HG02973 (cell line): ENCODE measurements around the gene VASP.
A peak's percentile ranks its signal among the peaks of the same experiment; 100 is the strongest.

Experiments used
- ATAC-seq: cut with Tn5 transposase; IDR thresholded peaks from one replicate; pipeline ENCODE4 v1.9.1; 2021; ENCODE audit warnings: moderate library complexity; ENCODE audit not compliant: unreplicated experiment

The VASP gene

DNA sequence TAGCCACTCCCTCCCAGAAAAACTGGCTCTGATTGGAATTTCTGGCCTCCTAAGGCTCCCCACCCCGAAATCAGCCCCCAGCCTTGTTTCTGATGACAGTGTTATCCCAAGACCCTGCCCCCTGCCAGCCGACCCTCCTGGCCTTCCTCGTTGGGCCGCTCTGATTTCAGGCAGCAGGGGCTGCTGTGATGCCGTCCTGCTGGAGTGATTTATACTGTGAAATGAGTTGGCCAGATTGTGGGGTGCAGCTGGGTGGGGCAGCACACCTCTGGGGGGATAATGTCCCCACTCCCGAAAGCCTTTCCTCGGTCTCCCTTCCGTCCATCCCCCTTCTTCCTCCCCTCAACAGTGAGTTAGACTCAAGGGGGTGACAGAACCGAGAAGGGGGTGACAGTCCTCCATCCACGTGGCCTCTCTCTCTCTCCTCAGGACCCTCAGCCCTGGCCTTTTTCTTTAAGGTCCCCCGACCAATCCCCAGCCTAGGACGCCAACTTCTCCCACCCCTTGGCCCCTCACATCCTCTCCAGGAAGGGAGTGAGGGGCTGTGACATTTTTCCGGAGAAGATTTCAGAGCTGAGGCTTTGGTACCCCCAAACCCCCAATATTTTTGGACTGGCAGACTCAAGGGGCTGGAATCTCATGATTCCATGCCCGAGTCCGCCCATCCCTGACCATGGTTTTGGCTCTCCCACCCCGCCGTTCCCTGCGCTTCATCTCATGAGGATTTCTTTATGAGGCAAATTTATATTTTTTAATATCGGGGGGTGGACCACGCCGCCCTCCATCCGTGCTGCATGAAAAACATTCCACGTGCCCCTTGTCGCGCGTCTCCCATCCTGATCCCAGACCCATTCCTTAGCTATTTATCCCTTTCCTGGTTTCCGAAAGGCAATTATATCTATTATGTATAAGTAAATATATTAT lies 33.3 kb upstream of the VASP start:
- no peak for ATAC-seq

DNA sequence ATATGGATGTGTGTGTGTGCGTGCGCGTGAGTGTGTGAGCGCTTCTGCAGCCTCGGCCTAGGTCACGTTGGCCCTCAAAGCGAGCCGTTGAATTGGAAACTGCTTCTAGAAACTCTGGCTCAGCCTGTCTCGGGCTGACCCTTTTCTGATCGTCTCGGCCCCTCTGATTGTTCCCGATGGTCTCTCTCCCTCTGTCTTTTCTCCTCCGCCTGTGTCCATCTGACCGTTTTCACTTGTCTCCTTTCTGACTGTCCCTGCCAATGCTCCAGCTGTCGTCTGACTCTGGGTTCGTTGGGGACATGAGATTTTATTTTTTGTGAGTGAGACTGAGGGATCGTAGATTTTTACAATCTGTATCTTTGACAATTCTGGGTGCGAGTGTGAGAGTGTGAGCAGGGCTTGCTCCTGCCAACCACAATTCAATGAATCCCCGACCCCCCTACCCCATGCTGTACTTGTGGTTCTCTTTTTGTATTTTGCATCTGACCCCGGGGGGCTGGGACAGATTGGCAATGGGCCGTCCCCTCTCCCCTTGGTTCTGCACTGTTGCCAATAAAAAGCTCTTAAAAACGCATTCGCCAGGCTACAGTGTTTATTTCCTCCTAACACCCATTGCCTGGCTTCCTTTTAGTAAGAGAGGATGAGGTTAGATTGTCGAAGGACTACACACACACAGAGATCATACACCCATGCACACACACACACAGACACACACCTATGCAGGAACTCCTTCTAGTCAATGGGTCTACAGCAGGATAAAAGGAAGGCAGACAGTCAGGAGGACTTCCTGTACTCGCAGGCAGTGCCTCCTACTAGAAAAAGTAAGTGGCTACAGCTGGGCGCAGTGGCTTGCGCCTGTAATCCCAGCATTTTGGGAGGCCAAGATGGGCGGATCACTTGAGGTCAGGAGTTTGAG lies 32.4 kb upstream of the VASP start:
- no peak for ATAC-seq

DNA sequence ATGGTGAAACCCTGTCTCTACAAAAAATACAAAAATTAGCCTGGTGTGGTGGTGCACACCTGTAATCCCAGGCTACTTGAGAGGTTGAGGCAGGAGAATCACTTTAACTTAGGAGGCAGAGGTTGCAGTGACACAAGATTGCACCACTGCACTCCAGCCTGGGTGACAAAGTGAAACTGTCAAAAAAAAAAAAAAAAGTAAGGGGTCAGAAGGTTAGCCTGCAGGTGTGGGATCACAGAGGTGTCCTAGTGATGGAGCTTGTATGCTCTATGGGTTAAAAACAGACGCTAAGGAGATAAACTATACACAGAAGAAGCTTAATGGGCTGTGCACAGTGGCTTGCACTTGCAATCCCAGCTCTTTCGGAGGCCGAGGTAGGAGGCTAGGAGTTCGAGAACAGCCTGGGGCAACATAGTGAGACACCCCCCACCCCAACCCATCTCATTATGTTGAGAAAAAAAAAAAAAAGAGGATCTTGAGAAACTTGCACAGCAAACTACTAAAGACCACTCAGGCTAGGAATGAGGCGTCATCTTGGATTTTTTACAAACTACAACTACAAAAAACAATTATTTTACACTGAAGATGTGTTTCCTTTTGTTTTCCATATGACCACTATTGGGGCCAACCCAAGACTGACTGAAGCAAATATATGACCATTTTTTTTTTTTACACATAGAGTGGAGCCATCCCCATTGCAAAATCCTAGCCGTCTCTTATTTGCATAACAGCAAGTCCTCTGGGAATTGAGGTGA lies 31.6 kb upstream of the VASP start:
- ATAC-seq = no peak

DNA sequence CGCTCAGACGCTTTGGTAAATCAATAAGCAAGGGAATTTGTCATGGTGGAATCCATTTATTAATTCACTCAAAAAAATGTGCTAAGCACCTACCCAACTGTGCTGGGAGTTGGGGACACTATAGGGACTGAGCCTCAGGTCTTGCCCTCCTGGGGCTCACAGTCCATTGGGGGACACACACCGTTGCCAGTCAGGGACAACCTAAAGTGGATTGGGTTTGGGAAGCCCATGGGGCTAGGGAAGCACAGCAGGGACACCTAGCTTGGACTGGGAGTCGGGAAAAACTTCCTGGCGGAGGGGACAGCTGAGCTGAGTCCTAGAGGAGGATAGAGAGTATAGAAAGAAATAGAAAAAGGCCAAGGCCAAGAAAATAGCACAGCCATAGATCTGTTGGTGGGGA lies 31.0 kb upstream of the VASP start:
- no peak for ATAC-seq

DNA sequence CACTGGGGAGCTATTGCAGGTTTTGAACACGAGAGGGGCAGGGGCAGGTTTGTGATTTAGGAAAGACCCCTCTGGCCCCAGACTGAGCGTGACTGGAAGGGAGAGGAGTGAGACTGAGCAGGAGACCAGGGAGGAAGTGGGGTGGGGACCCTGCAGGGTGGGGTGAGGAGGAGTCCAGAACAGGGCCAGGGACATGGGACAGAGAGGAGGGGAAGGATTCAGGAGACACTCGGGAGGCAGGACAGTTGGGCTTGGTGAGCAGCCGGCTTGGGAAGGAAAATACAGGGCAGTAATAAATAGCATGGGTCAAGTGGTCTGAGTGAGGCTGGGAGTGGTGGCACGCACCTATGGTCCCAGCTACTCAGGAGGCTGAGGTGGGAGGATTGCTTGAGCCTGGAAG lies 30.1 kb upstream of the VASP start:
- no peak for ATAC-seq

DNA sequence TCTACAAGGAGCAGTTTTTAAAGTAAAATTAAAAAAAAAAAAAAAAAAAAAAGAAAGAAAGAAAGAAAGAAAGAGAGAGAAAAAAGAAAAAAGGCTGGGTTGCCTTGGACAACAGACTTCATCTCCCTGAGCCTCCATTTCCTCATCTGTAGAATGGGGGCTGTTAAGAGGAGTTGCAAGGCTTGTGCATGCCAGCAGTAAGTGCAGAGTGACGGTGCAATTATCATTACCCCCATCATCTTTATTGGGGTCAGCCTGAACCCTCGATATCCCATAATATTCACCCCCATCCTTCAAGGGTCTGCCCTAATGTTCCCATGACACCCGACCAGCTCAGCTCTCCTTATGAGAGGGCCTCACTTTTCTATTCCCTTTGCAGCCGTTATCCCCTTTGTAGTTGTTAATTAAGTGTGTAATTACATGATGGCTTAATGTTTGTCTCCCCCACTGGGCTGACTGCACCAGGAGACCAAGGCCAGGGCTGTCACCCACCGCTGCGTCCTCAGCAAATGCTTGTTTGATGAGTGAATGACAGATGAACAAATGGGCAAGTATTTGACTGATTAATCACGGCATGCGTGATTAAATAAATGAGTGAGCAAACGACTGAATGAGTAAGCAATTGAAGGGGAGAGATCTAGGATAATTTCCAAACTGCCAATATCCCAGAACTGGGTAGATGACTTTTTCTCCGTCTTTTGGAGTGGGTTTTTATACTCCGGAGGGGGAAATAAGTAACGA lies 29.4 kb upstream of the VASP start:
- no peak for ATAC-seq

DNA sequence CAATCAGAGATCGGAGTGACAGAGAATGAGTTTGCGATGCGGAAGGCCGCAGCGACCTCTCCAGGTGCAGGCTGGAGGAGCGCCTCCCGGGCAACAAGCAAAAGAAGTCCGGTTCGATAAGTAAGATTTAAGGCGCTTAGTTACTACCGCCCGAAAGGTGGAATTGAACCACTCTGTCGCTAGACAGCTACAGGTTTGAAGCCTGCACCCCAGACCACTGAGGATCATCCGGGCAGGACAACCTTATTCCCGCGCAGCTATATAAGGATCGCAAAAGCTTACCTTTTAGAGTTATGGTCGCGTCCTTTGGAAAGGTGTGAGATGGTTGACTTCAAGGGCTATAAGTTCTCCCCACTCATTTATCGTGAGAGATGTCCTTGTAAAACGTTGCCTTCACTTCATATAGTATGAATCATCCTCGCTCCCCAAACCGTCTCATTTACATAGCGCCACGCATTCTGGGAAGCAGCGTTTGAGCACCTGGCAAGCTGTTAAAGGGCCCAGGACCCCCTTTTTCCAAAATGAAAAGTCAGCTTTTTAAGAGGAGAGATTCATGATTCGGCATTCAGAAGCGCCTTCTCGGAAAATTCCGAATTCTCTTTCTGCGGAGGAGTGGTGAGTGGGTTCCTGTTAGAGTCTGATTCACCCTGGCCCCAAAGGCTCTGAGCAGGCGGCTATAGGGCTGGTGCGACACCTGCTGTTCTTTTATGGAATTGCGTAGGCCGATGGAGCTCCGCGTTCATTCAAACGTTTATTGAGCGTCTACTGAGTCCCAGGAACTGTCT lies 28.6 kb upstream of the VASP start:
- peak; percentile 64 for ATAC-seq

DNA sequence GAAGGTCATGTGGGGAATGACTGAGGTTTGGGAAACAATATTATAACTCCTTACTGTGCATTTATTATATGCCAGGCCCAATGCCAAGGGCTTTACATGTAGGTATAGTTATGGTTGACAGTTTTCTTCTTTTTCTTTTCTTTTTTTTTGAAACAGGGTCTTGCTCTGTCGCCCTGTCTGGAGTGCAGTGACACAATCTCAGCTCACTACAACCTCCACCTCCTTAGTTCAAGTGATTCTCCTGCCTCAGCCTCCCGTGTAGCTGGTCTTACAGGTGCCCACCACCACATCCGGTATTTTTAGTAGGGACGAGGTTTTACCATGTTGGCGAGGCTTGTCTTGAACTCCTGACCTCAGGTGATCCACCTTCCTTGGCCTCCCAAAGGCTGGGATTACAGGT lies 24.2 kb upstream of the VASP start:
- ATAC-seq = no peak

DNA sequence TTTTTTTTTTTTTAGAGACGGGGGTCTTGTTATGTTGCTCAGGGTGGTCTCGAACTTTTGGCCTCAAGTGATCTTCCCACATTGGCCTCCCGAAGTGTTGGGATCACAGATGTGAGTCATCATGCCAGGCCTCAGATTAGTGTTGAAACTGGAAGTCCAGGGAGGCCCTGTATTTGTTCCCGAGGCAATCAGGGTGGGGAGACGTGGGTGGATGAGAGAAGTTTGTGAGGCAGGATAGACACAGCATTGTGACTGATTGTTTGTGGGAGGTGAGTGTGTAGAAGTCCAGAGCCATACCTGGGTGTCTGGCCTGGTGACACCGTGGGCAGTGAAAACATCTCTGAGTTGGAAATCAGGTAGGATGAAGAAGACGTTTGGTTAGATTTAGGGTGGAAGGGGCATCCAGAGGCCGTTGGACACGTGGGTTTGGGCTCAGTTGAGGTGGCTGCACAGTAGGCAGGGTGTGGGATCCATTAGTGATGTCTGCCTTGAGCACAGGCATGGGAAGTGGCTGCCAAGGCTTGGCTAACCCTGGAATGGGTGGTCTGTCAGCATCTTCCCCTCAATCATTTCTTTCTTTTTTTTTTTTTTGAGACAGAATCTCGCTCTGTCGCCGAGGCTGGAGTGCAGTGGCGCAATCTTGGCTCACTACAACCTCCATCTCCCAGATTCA lies 22.9 kb upstream of the VASP start:
- no peak for ATAC-seq

DNA sequence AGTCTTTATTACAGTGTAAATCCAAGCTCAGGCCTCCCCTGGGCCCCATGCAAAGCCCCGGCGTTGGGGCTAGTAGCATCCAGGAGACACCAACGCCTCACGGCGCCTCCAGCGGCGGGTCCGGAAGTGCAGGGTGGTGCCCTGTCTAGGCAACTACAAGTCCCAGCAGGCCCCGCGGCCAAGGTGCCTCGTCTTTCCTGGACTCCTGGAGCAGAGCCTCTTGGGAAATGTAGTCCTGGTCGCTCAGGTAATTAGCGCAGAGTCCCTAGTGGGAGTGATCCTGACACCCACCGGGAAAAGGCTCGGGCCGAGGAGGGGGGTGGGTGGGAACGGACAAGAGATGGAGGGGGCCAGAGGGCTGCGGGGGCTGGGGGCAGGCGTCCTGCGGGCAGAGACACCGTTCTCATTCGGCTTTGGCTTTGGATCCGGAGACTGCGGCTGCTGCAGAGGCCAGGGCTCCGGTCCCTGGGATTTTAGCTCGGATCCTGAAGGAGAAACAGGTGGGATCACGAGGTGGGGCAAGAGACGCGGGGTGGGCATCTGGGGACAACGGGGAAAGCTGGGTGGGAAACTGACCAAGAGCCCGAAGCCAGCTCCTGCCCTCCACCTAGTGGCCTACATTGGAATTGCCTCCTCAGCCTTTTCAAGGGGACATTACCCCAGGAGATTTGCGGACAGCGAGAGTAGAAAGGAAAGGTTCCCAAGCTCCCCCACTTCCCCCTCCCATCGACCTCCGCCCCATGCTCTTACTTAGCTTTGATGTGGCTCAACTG lies 21.8 kb upstream of the VASP start:
- ATAC-seq = peak; percentile 82

DNA sequence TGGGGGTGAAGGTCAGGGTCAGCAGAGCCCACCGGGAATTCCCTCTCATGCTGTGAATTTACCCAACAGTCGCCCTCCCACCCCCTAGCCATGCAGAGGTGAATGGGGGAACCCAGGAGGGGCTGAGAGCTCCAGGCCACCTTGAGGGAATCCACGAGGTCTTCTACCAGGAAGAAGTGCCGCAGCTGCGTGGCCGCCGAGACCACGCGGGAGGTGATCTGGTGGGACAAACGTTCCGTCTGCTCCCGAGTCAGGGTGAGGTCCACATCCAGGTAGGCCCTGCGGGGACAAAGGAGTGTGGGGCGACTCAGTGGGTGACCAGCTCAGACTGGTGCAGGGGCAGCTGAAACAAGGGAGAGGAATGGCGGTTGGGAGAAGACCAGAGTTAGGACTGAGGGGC lies 18.6 kb upstream of the VASP start:
- ATAC-seq = no peak

DNA sequence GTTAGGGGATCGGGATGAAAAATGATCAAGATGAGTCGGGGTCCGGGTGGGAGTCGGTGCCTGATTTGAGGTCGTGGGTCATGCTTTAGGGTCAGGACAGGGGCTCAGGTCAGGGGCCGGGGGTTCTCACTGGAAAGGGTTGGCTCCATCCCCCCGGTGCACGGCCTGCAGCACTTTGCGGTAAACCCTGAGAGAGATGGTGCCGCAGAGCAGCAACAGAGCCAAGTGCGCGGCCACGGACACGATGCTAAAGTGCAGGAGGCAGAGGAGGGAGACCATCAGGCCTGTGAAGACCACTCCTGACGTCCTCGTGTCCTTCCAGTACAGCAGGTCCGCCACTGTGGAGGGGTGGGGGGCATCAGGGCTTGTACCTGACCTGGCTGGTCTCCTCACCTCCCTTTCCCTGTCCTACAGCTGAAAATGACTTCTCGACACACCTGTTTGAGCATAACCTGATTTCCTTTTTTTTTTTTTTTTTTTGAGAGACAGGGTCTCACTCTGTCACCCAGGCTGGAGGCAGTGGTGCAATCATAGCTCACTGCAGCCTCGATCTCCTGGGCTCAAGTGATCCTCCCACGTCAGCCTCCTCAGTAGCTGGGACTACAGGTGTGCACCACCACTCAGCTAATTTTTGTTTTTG lies 17.9 kb upstream of the VASP start:
- no peak for ATAC-seq

DNA sequence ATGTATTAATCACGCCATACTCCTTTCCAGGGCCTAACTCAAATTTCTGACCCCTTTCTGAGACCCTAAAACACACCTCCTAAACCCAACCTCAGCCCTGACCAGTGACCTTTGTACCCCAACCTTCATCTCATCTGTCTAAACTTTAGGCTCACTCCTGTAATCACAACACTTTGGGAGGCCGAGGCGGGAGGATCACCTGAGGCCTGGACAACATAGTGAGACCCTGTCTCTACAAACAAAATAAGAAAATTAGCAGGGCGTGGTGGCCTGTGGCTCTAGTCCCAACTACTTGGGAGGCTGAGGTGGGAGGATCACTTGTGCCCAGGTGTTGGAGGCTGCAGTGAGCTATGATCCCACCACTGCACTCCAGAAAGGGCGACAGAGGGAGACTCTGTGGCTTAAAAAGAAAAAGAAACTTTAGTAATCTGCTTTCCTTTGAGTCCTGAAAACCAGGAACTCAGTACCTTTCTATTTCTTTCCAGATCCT lies 15.1 kb upstream of the VASP start:
- no peak for ATAC-seq

DNA sequence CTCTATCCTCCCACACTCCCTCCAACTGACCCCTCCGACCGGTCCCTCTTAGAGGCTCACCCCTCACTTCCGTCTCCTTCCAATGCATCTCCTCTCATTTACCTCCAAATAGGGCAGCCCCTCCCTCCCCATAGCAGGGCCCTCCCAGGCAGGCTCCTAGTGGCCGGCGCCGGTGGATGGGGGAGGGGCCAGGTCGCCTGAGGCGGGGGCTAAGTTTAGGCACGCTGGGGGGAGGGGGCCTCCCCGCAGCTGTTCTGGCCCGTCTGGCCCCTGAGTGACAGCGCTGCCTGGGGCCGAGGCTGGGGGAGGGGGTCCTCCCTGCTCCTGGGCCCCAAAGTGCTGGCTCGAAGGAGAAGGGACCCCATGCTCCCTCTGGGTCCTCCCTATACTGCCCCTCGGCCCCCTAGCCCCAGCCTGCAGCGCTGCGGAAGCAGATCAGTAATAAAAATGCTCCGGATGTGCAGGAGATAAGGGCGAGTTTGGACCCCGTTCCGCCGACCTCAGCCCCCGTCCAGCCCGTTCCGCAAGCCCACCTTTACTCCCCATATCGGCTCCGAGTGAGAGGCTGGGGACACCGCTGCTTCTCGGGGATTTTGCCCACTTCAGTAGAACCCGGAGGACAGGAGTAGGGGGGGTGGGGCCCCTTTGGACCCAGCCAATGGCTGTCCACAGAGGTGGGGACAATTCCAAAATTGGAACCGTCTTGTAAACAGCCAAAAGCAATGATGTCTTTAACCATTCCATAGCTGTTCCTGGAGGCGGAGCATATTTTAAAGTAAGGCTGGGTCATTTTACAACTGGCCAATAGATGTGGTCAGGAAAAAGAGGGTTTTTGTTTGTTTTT lies 14.4 kb upstream of the VASP start:
- ATAC-seq = no peak

DNA sequence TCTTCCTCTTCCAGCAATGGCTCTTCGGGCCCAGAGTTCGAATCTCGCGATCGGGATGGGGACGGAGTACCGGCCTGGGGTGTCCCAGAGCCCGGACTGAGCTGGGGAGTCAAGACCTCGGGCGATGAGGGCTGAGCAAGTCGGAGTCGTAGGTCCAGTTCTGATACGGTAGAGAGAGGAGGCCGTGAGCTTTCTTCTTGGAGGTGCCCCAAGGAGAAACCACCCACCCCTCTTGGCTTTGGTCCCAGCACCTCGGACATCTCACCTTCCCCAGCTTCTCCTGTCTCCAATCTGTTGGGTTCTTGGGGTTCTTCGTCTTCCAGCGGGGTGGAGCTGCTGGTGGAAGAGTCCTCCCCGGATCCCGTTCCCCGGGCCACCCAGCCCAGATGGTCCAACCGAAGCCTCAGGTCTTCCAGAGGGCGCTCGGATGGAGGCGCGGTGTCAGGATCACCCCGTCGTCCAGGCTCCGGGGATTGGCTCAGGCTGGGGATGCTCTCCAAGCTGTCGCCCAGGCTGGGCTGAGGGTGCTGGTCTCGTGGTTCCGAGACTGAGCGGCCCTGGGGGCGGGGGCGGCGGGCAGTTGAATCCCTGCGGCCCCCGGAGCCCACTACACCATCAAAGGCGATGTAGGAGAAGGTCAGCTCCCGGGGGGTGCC lies 12.9 kb upstream of the VASP start:
- ATAC-seq = no peak

DNA sequence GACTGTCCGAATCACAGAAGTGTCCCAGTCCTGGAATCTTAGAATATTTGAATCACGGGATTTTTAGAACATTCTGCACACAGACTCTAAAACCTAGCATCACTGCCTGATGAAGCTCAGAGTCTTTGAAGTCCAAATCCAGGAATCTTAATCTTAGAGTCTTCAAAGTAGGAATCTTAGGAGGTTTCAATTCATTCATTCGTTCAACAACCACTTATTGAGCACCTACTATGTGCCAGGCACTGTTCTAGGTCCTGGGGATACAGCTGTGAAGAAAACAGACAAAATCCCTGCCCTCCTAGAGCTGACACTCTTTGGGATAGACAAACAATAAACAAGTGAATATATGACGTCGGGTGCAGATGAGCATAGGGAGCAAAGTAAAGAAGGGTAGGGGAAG lies 12.1 kb upstream of the VASP start:
- no peak for ATAC-seq
